VCaP (cell line): Measurements from ENCODE around the gene GLTPD2.

Source experiments
- H3K27ac ChIP-seq: fragments of 450-650 bp; 2 replicates; pipeline ENCODE4 v1.5.1; 2017
- CTCF ChIP-seq: fragments of 450-650 bp; conservative IDR thresholded peaks from 2 replicates; pipeline ENCODE4 v1.5.1; 2017; ENCODE audit warnings: mild to moderate bottlenecking, moderate library complexity

The GLTPD2 gene

DNA sequence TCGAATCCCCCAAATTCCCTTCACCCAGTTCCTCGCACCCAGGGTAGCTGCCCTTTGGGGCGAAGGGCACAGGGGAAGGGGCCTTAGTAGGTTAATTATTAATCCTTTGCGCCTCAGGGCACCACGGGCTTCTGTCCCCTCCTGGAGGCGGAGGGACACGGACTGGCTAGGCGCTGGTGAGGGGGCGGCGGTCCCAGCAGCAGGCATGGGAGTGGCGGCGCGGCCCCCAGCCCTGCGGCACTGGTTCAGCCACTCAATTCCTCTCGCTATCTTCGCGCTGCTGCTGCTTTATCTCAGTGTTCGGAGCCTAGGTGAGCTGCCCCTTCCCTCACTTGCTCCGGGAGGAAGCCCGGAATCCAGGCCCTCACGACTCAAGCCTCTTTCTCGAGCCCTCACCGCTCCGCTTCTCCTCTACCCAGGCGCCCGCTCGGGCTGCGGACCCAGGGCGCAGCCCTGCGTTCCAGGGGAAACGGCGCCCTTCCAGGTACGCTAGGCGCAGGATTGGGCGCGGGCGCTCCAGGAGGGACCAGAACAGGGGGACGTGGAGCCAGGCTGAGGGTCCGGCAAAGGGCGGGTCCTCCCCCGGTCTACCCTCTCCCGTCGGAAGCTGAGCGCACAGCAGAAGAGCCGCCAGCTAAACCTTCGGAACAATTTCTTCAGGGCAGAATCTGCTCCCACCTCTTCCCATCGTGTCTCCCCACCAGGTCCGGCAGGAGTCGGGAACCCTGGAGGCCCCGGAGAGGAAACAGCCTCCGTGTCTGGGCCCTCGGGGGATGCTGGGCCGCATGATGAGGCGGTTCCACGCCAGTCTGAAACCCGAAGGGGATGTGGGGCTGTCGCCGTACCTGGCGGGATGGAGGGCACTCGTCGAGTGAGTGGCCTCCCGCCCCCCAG, at the start of gene GLTPD2:
Gene GLTPD2, plus strand, starts transcription at position 158 of the 894 bp plus-strand sequence. Its CDS starts 48 bp downstream, at position 206.
- TF ChIP-seq CTCF: no peak
- peak within 1 kb of the TSS; percentile 84 for H3K27ac ChIP-seq

DNA sequence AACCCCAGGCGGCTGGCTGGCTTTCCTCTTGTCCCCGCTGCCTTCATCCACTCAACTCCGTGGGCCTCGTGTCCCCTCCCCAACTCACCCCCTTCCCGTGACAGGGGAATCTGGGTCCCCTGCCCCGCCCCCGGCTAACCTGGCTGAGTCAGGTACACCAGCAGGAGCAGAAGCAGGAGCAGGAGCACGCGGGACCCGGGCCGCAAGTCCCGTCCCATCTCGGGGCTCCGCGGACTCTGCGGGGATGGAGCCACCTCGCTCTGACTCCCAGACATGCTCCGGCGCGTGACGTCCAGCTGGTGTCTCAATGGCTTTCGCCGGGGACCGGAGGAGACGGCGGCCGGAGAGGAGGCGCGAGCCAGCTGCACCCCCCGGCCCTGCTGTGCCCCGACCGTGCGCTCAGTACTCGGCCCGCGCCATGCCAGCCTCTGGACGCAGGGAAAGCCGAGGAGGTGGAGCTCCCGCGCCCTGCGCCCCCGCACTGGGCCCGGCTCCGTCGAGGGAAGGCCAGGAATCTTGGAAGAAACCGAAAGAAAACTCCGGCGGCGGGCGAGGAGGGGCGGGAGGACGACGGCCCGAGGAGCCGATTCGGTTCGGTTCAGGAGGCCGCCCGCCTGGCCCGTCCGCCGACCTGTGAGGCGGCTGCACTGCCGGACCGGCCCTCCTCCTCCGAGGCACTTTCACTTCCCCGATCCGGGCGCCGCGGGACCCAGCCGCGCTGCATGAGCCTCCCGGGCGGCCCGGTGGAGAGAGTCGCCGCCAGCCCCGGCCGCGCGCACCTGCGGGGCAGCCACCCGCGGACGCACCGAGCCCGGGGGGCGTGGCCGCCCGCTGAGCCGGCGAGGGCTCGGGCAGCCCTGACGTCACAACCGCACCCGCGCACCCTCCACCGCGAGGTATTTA, 49.4 kb upstream of the GLTPD2 start, which contains the start of the genes CXCL16 and ZMYND15:
Gene CXCL16, minus strand, starts transcription at position 807 of the 903 bp plus-strand sequence. Its CDS starts 589 bp downstream, at position 218.
Gene ZMYND15, plus strand, starts transcription at position 712 of the 903 bp plus-strand sequence. CDS start 716 bp downstream, outside the sequence.
- H3K27ac ChIP-seq: peak within 1 kb of the TSS; percentile 66
- TF ChIP-seq CTCF: no peak

DNA sequence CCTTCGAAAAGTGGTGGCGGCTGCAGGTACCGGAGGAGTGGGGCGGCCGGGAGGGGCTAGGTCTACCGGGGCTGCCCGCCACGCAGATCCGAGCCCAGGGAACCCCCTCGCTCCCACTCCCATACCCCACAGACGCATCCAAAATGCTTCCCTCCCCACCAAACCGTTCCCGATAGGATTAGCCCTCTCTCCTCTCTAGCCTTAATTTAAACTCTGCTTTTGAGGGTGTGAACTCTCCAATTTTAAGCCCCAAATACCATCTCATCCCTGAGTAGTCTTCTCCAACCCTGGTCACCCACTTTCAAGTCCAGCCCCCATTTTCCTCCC, 48.8 kb upstream of the GLTPD2 start:
- H3K27ac ChIP-seq: peak overlapping the region; percentile 66
- no peak for TF ChIP-seq CTCF

DNA sequence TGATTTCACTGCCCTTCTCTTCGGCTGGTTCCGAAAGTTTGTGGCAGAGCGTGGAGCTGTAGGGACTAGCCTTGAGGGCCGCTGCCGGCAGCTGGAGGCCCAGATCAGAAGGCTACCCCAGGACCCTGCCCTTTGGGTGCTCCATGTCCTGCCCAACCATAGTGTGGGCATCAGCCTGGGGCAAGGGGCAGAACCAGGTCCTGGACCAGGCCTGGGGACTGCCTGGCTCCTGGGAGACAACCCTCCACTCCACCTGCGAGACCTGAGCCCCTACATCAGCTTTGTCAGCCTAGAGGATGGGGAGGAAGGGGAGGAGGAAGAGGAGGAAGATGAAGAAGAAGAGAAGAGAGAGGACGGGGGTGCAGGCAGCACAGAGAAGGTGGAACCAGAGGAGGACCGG, 48.2 kb upstream of the GLTPD2 start:
- no peak overlapping the region for H3K27ac ChIP-seq
- no peak for TF ChIP-seq CTCF

- H3K27ac ChIP-seq: no peak overlapping the region
Measured at GRCh38 chr17:4741544-4741943, 47.2 kb upstream of the GLTPD2 start.

DNA sequence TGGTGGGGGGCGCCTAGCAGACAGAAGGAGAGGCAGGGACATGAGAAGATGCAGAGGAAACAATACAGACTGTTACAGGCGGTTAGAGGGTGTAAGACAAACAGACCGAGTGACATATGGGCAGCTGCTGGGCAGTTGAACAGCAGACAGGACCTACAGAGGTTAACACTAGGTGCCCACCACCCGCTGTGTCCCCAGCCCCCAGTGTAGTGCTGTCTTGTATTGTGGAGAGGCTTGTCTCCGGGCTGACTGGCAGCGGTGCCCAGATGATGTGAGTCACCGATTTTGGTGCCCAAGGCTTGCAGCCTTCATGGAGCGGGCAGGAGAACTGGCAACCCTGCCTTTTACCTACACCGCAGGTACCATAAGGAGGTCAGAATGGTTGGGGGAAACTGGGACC, 46.6 kb upstream of the GLTPD2 start:
- no peak overlapping the region for H3K27ac ChIP-seq

More at GRCh38 chr17:4741544-4741943, 47.2 kb upstream of the GLTPD2 start:
- TF ChIP-seq CTCF: no peak

More for the DNA sequence above, 46.6 kb upstream of the GLTPD2 start:
- no peak for TF ChIP-seq CTCF
